ENCODE measurements around the gene PRKCA. TPM values are rescaled to one million over a fixed set of nuclear protein-coding genes. Genes with fewer than 3 reads are reported as not detected.

PRKCA gene
- total and polyA plus RNA-seq, 2 donors (not counting 3 experiments of a cell fraction or from before 2014, with no cell fraction given): 7.5 to 34.2 TPM

GRCh38 chr17:66625311-66625767, 322.9 kb downstream of the PRKCA start:
- TF ChIP-seq CTCF (IDR thresholded peaks at IDR 0.05; ENCODE audit: extremely low read depth in 1 of 2, insufficient read depth in 1 of 2, low read depth in 1 of 2, low read length in 2 of 2) (peak; percentile 23 to 39), FOS (IDR thresholded peaks at IDR 0.05; ENCODE audit: borderline replicate concordance, insufficient read depth, low read length) (no peak)
- Histone ChIP-seq H3K9me3 (replicated peaks; ENCODE audit: control insufficient read depth, insufficient read depth, low read length) (no peaks in the 10 kb centered on the region), H3K4me2 (ENCODE audit: insufficient read depth, low read length) (no peak overlapping the region), H3K36me3 (ENCODE audit: control insufficient read depth in 2 of 2, extremely low read depth in 1 of 2, insufficient read depth in 2 of 2, low read length in 2 of 2) (no peaks in the 10 kb centered on the region), H3K27me3 (ENCODE audit: control insufficient read depth in 2 of 2, insufficient read depth in 2 of 2, low read length in 2 of 2) (no peaks in the 10 kb centered on the region), H3K79me2 (ENCODE audit: control insufficient read depth, insufficient read depth, low read length) (no peaks in the 10 kb centered on the region), H3K9ac (replicated peaks; ENCODE audit: extremely low read depth, insufficient read depth, low read length) (no peak overlapping the region), H3K4me3 (replicated peaks in 1 of 3; ENCODE audit: insufficient read depth in 1 of 3, low read depth in 1 of 3, low read length in 3 of 3) (no peak overlapping the region), H4K20me1 (replicated peaks; ENCODE audit: control insufficient read depth, extremely low read depth, insufficient read depth, low read length) (no peaks in the 10 kb centered on the region), H3K9me1 (replicated peaks; ENCODE audit: control insufficient read depth, extremely low read depth, insufficient read depth, low read length) (no peaks in the 10 kb centered on the region), H3K27ac (ENCODE audit: insufficient read depth, low read depth, low read length) (no peak overlapping the region), H3K4me1 (ENCODE audit: control insufficient read depth, extremely low read depth, insufficient read depth, low read length) (no peaks in the 10 kb centered on the region), H2AFZ (ENCODE audit: low read depth, low read length) (no peak overlapping the region)
- DNase-seq (ENCODE audit: low read depth, low spot score) (peak; percentile 55), FAIRE-seq (peak; percentile 67)
- intact Hi-C loops (cut with micrococcal nuclease) (loop anchor here (1.0 kb wide), 4 partner anchors 58 to 425 kb away; no protein-coding TSS in a partner anchor), dilution Hi-C loops (cut with MboI; ENCODE audit: extremely low pct_ligation_motif_present, low sequenced_read_pairs) (no loop called here)
- ChIA-PET POLR2A (no interaction called here), CTCF (interaction anchor here (0.6 to 2.4 kb wide), 7 partner anchors 29 to 424 kb away, joined by 3 to 18 read pairs (median 4); no protein-coding TSS in a partner anchor)
- no TSS peak for BruUV-seq (replicated peaks)

- no peaks in the 10 kb centered on the region for H3K9me1 ChIP-seq (replicated peaks; ENCODE audit: control insufficient read depth, extremely low read depth, insufficient read depth, low read length)
- no peak overlapping the region for H3K27ac ChIP-seq (ENCODE audit: insufficient read depth, low read depth, low read length)
- no peaks in the 10 kb centered on the region for H3K4me1 ChIP-seq (ENCODE audit: control insufficient read depth, extremely low read depth, insufficient read depth, low read length)
- H3K9ac ChIP-seq (replicated peaks; ENCODE audit: extremely low read depth, insufficient read depth, low read length): no peak overlapping the region
- H2AFZ ChIP-seq (ENCODE audit: low read depth, low read length): no peak overlapping the region
- no peaks in the 10 kb centered on the region for H3K36me3 ChIP-seq (ENCODE audit: control insufficient read depth in 2 of 2, extremely low read depth in 1 of 2, insufficient read depth in 2 of 2, low read length in 2 of 2)
- no peaks in the 10 kb centered on the region for H3K79me2 ChIP-seq (ENCODE audit: control insufficient read depth, insufficient read depth, low read length)
- no peak for FAIRE-seq
- DNase-seq (ENCODE audit: low read depth, low spot score): no peak
- dilution Hi-C loops (cut with MboI; ENCODE audit: extremely low pct_ligation_motif_present, low sequenced_read_pairs) (no loop called here), intact Hi-C loops (cut with micrococcal nuclease) (no loop called here)
- ChIA-PET POLR2A (no interaction called here), CTCF (interaction anchor here (1.0 to 2.0 kb wide), 2 partner anchors 46 to 426 kb away, joined by 3 to 8 read pairs; no protein-coding TSS in a partner anchor)
- no peaks in the 10 kb centered on the region for H3K9me3 ChIP-seq (replicated peaks; ENCODE audit: control insufficient read depth, insufficient read depth, low read length)
- H3K4me2 ChIP-seq (ENCODE audit: insufficient read depth, low read length): no peak overlapping the region
- no TSS peak for BruUV-seq (replicated peaks)
- no peaks in the 10 kb centered on the region for H4K20me1 ChIP-seq (replicated peaks; ENCODE audit: control insufficient read depth, extremely low read depth, insufficient read depth, low read length)
- H3K4me3 ChIP-seq (replicated peaks in 1 of 3; ENCODE audit: insufficient read depth in 1 of 3, low read depth in 1 of 3, low read length in 3 of 3): no peak overlapping the region
- TF ChIP-seq GATA2 (IDR thresholded peaks at IDR 0.05; ENCODE audit: insufficient read depth, insufficient read length, low read depth, low read length): no peak
- TF ChIP-seq CTCF (IDR thresholded peaks at IDR 0.05; ENCODE audit: extremely low read depth in 1 of 2, insufficient read depth in 1 of 2, low read depth in 1 of 2, low read length in 2 of 2): no peak
- TF ChIP-seq MYC (IDR thresholded peaks at IDR 0.05; ENCODE audit: low read depth, low read length): no peak
- no peak for TF ChIP-seq POLR2A (IDR thresholded peaks at IDR 0.05; ENCODE audit: low read depth, low read length)
- no peak for TF ChIP-seq FOS (IDR thresholded peaks at IDR 0.05; ENCODE audit: borderline replicate concordance, insufficient read depth, low read length)
- no peak for TF ChIP-seq MAX (IDR thresholded peaks at IDR 0.05; ENCODE audit: insufficient read depth, insufficient read length)
- no peak for TF ChIP-seq JUN (IDR thresholded peaks at IDR 0.05; ENCODE audit: borderline replicate concordance, insufficient read depth, insufficient read length, low read depth)
- TF ChIP-seq EZH2 (IDR thresholded peaks at IDR 0.05; ENCODE audit: borderline replicate concordance, low read depth, low read length, severe bottlenecking): no peak
- no peak for TF ChIP-seq POLR2AphosphoS5 (IDR thresholded peaks at IDR 0.05; ENCODE audit: insufficient read depth, low read depth, low read length)
- H3K27me3 ChIP-seq (ENCODE audit: control insufficient read depth in 2 of 2, insufficient read depth in 2 of 2, low read length in 2 of 2): no peaks in the 10 kb centered on the region
Observed at GRCh38 chr17:66627985-66628384, 325.6 kb downstream of the PRKCA start.

Measured in endothelial cell of umbilical vein (primary cell).